Activated CD4-positive, alpha-beta memory T cell treated with anti-CD3 and anti-CD28 coated beads, Interleukin-2, amount 10 ng/mL, durations not matched to agents 7 days and 5 days (primary cell): Measurements from ENCODE around the gene FOXO3B. TPM values are rescaled to one million over a fixed set of nuclear protein-coding genes. Genes with fewer than 3 reads are reported as not detected.
"Not testable (repeated sequence)": the region's sequence is repeated elsewhere in the genome, so short reads cannot be mapped to it uniquely, and the experiment has no call there.

ENCODE experiments used
- CTCF ChIA-PET: fragments of 350-600 bp; sonication (Branson Sonifier 250); formaldehyde crosslinking; loops from one replicate; lab custom pipeline; 2021; ENCODE audit warnings: antibody characterized with exemption, inconsistent platforms; lab: Charles Lee
- POLR2A ChIA-PET: fragments of 350-600 bp; sonication (Branson Sonifier 250); formaldehyde crosslinking; loops from one replicate; lab custom pipeline; 2021; ENCODE audit warnings: antibody characterized with exemption; lab: Charles Lee
- DNase-seq: peaks from one replicate; pipeline ENCODE4 v3.0.0-alpha.2; 2020
- H3K27ac Mint-ChIP-seq: one replicate; pipeline ENCODE4 v1.8.0; 2021; ENCODE audit warnings: mild to moderate bottlenecking, mixed read lengths
- H3K27me3 Mint-ChIP-seq: one replicate; pipeline ENCODE4 v1.8.0; 2021; ENCODE audit warnings: mixed read lengths
- H3K36me3 Mint-ChIP-seq: one replicate; pipeline ENCODE4 v1.8.0; 2021; ENCODE audit warnings: low read depth, mixed read lengths
- H3K4me1 Mint-ChIP-seq: one replicate; pipeline ENCODE4 v1.8.0; 2021; ENCODE audit warnings: mixed read lengths
- H3K4me3 Mint-ChIP-seq: one replicate; pipeline ENCODE4 v1.8.0; 2021; ENCODE audit warnings: mild to moderate bottlenecking, mixed read lengths
- H3K9me3 Mint-ChIP-seq: one replicate; pipeline ENCODE4 v1.8.0; 2021; ENCODE audit warnings: mixed read lengths
- total RNA-seq, 2 experiments: library from RNA; stranded (reverse); gene quantifications; one replicate each; pipeline ENCODE4 v1.2.3, GENCODE V29; 2021

The FOXO3B gene
- total RNA-seq, 2 experiments from 2014 or later, result 1.2 to 1.8 TPM

DNA sequence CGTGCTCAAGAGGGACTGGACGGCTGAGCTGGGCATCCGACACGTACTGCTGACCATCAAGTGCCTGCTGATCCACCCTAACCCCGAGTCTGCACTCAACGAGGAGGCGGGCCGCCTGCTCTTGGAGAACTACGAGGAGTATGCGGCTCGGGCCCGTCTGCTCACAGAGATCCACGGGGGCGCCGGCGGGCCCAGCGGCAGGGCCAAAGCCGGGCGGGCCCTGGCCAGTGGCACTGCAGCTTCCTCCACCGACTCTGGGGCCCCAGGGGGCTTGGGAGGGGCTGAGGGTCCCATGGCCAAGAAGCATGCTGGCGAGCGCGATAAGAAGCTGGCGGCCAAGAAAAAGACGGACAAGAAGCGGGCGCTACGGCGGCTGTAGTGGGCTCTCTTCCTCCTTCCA is 4.7 kb downstream of the FOXO3B start:
- H3K4me1 Mint-ChIP-seq, DNase-seq, CTCF ChIA-PET, H3K4me3 Mint-ChIP-seq, POLR2A ChIA-PET, H3K27me3 Mint-ChIP-seq, H3K27ac Mint-ChIP-seq: not testable (repeated sequence)
- peaks cover 15% of the 10 kb centered on the region for H3K9me3 Mint-ChIP-seq
- peaks cover 26% of the 10 kb centered on the region for H3K36me3 Mint-ChIP-seq

DNA sequence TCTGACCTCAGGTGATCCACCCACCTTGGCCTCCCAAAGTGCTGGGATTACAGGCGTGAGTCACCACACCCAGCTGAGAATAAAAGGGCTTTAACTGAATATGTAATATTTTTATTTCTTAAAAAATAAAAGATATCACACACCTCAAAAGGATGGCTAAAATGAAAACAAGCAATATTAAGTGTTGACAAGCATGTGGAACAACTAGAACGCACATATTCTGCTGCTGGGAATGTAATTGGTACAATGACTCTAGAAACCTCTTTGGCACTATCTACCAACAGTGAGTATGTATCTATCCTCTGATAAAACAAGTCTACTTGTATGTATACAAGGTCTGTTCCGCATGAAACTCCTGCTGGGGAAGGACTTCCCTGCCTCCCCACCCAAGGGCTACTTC is 5.2 kb downstream of the FOXO3B start:
- H3K4me3 Mint-ChIP-seq, H3K4me1 Mint-ChIP-seq, CTCF ChIA-PET, DNase-seq, H3K27ac Mint-ChIP-seq, POLR2A ChIA-PET, H3K27me3 Mint-ChIP-seq: not testable (repeated sequence)
- H3K36me3 Mint-ChIP-seq, result peaks cover 29% of the 10 kb centered on the region
- peaks cover 15% of the 10 kb centered on the region for H3K9me3 Mint-ChIP-seq

DNA sequence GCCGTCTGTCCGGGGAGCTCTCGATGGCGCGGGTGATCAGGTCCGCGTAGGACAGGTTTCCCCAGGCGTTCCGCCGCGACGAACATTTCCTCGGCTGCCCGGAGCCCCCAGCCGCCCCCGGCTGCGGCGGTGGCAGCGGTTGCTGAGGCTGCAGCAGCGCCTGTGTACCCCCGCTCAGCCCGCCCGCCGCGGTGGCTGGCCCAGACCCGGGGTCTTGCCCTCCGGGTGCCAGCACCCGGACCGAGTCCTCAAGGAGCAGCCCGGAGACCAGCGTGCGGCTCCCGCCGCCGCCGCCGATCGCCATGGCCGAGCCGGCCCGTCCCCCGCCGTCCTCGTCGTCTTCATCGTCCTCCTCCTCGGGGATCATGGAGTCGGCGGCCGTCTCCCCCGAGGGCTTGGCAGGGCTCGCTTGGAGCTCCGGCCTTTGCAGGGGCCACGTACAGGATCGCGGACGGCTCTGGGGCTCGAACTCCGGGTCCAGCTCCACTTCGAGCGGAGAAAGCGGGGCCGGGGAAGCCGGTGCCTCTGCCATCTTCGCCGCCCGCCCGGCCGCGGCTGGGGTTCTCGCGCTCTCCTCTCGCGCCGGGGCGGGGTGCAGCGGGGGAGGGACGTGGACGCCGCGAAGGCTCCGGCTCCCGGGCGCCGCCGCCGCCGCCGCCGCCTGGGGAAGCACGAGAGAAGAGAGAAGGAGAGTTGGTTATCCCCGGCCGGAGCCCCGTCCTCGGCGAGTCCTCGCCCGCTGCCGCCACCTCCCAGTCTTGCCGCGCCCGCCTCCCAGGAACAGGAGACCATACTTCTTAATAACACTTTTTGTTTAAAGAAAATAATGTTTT is 9.5 kb downstream of the FOXO3B start:
- POLR2A ChIA-PET, H3K27me3 Mint-ChIP-seq, CTCF ChIA-PET, DNase-seq, H3K4me3 Mint-ChIP-seq, H3K4me1 Mint-ChIP-seq, H3K27ac Mint-ChIP-seq: not testable (repeated sequence)
- Mint-ChIP-seq H3K36me3 (peaks cover 50% of the 10 kb centered on the region), H3K9me3 (peaks cover 31% of the 10 kb centered on the region)

DNA sequence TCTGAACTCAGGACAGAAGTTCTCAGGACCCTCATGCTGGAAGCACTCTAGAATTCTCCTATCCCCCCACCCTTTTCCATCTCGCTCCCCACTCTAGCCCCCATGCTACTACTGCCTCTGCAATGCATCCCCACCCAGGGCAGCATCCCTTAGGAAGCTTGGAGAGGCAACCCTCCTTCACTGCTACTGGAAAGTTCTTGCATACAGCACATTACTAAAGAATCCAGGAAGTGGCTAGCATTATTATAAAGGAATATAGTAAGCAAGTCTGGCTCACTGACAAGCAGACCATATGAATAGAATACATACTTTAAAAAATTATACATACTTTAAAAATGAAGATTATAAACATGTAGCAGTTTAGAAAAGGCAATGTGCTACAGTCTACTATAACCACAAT is 13.5 kb downstream of the FOXO3B start:
- peaks cover 33% of the 10 kb centered on the region for H3K36me3 Mint-ChIP-seq
- H3K27me3 Mint-ChIP-seq, POLR2A ChIA-PET, DNase-seq, H3K4me1 Mint-ChIP-seq, CTCF ChIA-PET, H3K4me3 Mint-ChIP-seq, H3K27ac Mint-ChIP-seq: not testable (repeated sequence)
- peaks cover 19% of the 10 kb centered on the region for H3K9me3 Mint-ChIP-seq

DNA sequence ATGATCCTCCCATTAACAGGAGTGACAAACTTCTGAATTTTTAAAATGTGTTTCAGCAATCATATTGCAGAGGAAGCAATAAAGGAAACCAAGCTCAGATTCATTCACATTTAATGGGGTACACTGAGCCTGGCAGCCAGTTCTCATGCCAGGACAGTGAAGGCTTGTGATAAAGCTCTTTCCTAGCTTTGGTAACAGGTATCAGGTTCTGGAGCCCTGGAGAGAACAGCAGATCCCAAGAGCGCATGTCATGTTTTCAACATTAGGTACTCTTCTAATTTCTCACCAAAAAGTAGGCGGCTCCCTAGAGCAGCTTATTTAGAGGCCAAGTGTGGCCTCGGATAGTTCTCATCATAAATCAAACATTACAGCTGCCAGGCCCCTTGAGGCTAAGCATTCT is 14.6 kb downstream of the FOXO3B start:
- H3K4me3 Mint-ChIP-seq, CTCF ChIA-PET, DNase-seq, H3K4me1 Mint-ChIP-seq, H3K27ac Mint-ChIP-seq, POLR2A ChIA-PET, H3K27me3 Mint-ChIP-seq: not testable (repeated sequence)
- Mint-ChIP-seq H3K36me3 (peaks cover 33% of the 10 kb centered on the region), H3K9me3 (peaks cover 29% of the 10 kb centered on the region)

DNA sequence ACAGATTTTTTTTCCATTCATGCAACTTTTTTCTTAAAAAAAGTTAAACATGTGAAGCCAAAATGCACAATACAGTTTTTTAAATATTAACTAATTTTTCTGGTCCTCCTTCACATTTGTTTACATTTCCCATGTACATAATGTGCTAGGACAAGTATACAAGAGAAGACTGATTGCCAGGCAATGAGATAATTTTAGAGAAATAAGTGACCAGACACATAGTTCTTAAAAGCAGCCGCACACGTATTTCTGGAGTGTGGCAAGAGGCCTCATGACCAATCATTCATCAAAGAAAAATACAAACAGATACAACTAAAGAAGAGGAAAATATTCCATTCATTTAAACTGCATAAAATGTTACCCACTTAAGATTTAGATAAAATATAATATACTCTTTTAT is 15.8 kb downstream of the FOXO3B start:
- DNase-seq, CTCF ChIA-PET: not testable (repeated sequence)

DNA sequence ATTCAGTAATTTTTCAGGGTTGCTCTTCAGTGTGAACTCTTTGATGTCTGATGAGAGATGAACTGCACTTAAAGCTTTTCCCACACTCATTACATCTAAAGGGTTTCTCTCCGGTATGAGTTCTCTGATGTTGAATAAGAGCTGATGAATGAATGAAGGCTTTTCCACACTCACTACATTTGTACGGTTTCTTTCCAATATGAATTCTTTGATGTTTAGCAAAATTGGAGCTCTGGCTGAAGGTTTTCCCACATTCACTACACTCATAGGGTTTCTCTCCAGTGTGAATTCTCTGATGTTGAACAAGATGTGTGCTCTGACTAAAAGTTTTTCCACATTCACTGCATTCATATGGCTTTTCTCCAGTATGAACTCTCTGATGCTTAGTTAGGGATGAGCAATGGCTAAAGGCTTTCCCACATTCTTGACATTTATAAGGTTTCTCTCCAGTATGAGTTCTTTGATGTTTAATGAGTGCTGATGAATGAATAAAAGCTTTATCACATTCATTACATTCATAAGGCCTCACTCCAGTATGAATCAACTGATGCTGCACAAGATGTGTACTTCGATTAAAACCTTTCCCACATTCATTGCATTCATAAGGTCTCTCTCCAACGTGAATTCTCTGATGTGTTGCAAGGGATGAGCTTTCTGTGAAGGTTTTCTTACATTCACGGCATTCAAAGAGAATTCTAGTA is 20.0 kb downstream of the FOXO3B start:
- H3K4me1 Mint-ChIP-seq, CTCF ChIA-PET, H3K27ac Mint-ChIP-seq, DNase-seq, H3K27me3 Mint-ChIP-seq, POLR2A ChIA-PET, H3K4me3 Mint-ChIP-seq: not testable (repeated sequence)
- Mint-ChIP-seq H3K36me3 (peaks cover 10% of the 10 kb centered on the region), H3K9me3 (peaks cover 24% of the 10 kb centered on the region)

More for the DNA sequence above, 15.8 kb downstream of the FOXO3B start:
- H3K27ac Mint-ChIP-seq, H3K4me3 Mint-ChIP-seq, POLR2A ChIA-PET, H3K27me3 Mint-ChIP-seq, H3K4me1 Mint-ChIP-seq: not testable (repeated sequence)
- H3K9me3 Mint-ChIP-seq, result peaks cover 36% of the 10 kb centered on the region
- peaks cover 33% of the 10 kb centered on the region for H3K36me3 Mint-ChIP-seq

DNA sequence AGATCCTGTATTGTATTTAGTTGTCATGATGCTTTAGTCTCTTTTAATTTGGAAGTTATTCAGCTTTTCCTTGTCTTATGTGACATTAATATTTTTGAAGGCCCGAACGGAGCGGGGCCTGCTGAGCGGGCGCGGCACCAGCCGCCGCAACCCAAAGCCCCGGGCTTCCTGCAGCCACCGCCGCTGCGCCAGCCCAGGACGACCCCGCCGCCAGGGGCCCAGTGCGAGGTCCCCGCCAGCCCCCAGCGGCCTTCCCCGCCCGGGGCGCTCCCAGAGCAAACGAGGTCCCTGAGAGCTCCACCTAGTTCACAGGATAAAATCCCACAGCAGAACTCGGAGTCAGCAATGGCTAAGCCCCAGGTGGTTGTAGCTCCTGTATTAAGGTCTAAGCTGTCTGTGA is 32.0 kb downstream of the FOXO3B start:
- H3K27ac Mint-ChIP-seq, H3K4me3 Mint-ChIP-seq, CTCF ChIA-PET, H3K36me3 Mint-ChIP-seq, H3K27me3 Mint-ChIP-seq, POLR2A ChIA-PET, H3K9me3 Mint-ChIP-seq, DNase-seq, H3K4me1 Mint-ChIP-seq: not testable (repeated sequence)

DNA sequence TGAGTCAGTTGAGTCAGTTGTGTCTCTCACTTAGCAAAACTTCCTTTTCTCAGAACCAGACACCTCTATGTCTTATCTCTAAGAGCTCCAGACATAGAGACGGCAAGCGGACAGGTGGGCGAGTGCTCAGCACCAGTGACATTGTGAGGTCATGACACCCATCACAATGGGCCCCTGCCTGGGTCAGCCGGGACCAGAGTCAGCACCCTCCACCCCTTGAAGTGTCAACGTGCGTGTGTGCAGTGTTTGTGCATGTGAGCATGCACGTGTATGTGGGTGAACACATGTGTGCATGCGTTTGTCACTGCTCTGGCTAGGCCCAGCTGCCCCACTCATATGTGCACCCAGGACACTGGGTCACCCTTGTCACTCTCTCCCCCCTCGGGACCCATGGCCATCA is 37.8 kb downstream of the FOXO3B start, which contains the start of gene TBC1D28:
Gene TBC1D28, minus strand, starts transcription at position 101 of the 400 bp plus-strand sequence. CDS start 3,039 bp downstream, outside the sequence.
- H3K27me3 Mint-ChIP-seq, DNase-seq, H3K27ac Mint-ChIP-seq, H3K9me3 Mint-ChIP-seq, CTCF ChIA-PET, POLR2A ChIA-PET, H3K4me1 Mint-ChIP-seq, H3K36me3 Mint-ChIP-seq, H3K4me3 Mint-ChIP-seq: not testable (repeated sequence)

DNA sequence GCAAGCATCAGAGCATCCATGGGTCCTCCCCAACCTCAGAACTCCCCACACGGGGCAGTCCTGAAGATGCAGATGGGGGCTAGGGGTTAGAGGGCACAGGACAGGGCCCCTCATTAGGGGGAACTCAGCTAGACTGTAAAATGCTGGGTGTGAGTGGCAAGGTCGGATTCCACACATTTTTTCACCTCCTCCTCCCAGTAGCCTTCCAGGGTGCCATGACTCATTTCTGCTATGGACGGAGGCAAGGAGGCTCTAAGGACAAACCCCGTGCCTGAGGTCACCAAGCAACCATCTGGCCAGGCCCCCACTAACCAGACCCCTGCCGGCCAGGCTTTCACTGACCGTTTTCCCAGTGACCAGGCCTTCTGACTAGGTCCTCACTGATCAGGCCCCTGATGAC is 39.0 kb downstream of the FOXO3B start:
- H3K27me3 Mint-ChIP-seq, H3K36me3 Mint-ChIP-seq, H3K4me1 Mint-ChIP-seq, POLR2A ChIA-PET, H3K4me3 Mint-ChIP-seq, H3K9me3 Mint-ChIP-seq, CTCF ChIA-PET, H3K27ac Mint-ChIP-seq, DNase-seq: not testable (repeated sequence)

DNA sequence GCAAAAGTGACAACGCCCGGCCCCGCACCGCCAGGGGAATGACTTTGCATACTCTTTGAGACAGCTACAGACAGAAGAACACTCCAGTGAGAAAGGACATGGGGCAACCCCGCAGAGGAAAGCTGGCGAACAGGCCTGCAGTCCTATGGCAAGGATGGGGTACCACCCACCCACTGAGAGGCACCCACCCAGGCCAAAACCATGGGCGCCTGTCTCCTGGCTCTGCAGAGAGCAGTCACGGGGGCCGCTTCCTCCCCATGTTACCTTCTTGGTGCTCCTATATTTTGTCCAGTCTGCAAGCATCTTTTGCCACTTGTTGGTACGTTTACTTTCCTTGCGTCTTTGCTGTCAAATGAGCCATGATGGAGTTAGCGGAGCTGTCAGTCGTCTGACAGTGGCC is 43.8 kb downstream of the FOXO3B start:
- CTCF ChIA-PET, H3K4me1 Mint-ChIP-seq: not testable (repeated sequence)

DNA sequence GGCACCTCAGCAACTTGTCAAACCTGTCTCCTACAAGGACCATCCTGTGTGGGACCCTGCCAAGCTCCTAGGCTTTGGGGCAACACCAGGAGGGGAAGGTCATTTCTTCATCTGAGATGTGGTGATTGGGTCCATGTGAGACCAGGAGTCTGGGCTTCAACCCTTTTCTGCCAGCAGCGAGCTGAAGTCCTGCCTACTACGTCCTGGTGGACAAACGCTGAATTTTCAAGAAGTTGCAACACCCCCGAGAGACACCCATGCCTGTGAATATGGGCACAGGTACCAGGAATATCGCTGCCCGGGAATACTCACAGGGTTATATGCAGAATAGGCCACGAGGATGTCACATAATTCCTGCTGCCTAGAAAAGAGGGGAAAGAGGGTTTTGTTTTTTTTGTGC is 45.9 kb downstream of the FOXO3B start:
- H3K27me3 Mint-ChIP-seq, result peaks cover 18% of the 10 kb centered on the region
- H3K27ac Mint-ChIP-seq, H3K4me3 Mint-ChIP-seq, H3K4me1 Mint-ChIP-seq, DNase-seq, H3K36me3 Mint-ChIP-seq, CTCF ChIA-PET, H3K9me3 Mint-ChIP-seq, POLR2A ChIA-PET: not testable (repeated sequence)

More for the DNA sequence above, 43.8 kb downstream of the FOXO3B start:
- H3K27ac Mint-ChIP-seq, H3K36me3 Mint-ChIP-seq, H3K9me3 Mint-ChIP-seq, H3K4me3 Mint-ChIP-seq, DNase-seq, POLR2A ChIA-PET: not testable (repeated sequence)
- H3K27me3 Mint-ChIP-seq, result peaks cover 18% of the 10 kb centered on the region

DNA sequence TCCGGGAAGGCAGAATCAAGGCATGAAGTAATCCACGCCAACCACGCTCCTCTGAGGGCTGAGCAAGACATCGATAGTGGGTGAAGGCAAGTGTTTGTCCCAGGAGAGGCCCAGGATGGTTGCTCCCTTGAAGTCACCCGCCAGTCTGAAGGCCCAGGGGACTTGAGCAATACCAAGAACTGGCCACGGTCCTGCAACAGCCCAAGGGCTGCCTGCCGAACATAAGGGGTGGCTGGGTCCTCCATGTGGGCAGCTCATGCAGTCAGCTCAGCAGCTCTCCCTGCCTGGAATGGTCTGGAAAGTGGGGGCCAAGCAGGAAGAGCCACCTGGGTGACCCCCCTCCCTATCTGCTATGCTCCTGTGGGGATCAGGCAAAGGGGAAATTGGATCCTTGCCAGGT is 46.3 kb downstream of the FOXO3B start:
- H3K27ac Mint-ChIP-seq, H3K4me1 Mint-ChIP-seq, H3K4me3 Mint-ChIP-seq, H3K36me3 Mint-ChIP-seq, DNase-seq, CTCF ChIA-PET, POLR2A ChIA-PET, H3K9me3 Mint-ChIP-seq: not testable (repeated sequence)
- peaks cover 18% of the 10 kb centered on the region for H3K27me3 Mint-ChIP-seq
